DMS 273 (cell line): Measurements from ENCODE around the gene ABHD17A.
A peak's percentile ranks its signal among the peaks of the same experiment; 100 is the strongest.

Experiments
- DNase-seq: peaks from one replicate; lab custom pipeline; 2025; ENCODE audit not compliant: unreplicated experiment; lab: John Stamatoyannopoulos, UW

The ABHD17A gene

DNA sequence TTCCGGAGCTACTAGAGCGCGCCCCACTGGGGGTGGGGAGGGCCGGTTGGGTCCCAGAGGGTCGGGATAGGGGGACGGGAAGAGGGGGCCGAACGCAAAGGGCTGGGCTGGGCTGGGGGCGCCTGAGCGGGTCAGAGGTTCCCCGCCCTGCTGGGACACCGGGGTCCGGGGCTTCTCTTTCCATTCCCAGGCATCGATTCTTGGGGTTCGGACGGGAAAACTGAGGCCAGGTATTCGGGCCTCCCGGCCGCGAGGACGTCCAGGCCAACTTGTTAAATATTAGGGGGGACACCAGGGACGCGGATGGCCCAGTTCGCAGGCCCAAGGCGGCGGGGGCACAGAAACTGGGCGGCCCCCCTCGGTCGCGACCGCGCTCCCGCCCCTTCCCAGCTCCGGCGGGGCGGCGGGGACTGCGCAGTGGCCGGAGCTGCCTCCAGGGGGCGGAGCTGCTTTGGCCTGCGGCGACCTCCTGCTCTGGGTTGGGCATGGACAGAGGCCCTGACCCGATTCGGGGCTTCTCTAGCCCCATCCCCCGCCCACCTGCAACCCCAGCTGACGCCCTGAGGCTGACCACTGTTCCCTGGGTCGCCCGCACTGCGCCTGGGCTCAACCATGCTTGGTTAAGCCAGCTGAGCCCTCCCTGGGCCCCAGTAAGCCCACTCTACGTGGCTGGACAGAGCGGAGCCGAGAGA is 20.7 kb downstream of the ABHD17A start:
- DNase-seq = peak; percentile 88

DNA sequence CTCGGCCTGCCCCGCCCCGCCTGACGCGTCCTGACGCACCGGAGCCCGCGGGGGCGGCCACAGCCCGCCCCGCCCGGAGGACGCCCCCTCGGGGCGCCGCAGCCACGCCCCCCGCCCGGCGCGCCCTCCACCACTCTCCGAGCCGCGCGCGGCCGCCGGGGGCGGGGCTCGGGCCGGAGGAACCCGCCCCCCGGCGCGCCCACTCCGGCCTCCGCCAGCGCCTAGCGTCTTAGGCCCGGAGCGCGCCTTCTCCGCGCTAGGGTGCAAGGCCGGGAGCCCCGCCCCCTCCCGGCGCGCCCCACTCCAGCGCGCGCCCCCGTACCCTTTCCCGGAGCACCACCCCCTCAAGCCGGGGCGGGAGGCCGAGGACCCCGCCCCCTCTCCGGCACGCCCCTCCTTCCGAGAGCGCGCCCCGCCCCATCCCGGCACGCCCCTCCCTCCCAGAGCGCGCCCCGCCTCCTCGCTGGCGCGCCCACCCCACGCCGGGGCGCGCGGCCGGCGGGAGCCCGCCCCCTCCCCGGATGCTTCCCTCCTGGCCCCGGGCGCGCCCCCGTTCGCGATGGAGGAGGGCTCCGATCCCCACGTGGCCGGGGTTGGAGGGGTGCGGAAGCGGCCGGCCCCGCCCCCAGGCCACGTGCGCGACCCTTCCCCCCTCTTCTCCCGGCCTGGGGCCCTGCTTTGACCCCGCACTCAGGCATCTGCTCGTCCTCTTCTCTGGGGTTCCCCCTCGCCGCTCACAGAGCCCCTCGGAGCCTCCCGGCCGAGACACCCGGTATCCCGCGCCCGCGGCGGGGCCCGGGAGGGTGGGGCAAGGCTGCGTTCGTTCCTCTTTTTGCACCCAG is 21.4 kb downstream of the ABHD17A start:
- DNase-seq = peak; percentile 99

DNA sequence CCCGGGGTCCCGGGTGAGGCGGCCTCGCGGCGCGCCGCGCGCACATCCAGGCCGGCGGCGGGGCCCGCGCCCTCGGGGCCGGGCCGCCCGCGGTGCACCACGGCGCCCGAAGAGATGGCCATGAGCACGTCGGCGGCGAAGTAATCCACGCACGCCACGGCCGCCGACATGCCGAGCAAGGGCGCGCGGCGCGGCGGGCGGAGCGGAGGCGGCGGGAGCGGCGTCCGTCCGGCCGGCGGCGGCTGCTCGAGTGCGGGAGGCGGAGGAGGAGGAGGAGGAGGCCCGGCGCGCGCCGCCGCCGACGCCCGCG is 22.0 kb downstream of the ABHD17A start, which contains the start of gene KLF16:
TSS of gene KLF16 (minus strand) at position 252 of the 310 bp plus-strand sequence. CDS start at position 170, 82 bp downstream.
- DNase-seq = no peak

DNA sequence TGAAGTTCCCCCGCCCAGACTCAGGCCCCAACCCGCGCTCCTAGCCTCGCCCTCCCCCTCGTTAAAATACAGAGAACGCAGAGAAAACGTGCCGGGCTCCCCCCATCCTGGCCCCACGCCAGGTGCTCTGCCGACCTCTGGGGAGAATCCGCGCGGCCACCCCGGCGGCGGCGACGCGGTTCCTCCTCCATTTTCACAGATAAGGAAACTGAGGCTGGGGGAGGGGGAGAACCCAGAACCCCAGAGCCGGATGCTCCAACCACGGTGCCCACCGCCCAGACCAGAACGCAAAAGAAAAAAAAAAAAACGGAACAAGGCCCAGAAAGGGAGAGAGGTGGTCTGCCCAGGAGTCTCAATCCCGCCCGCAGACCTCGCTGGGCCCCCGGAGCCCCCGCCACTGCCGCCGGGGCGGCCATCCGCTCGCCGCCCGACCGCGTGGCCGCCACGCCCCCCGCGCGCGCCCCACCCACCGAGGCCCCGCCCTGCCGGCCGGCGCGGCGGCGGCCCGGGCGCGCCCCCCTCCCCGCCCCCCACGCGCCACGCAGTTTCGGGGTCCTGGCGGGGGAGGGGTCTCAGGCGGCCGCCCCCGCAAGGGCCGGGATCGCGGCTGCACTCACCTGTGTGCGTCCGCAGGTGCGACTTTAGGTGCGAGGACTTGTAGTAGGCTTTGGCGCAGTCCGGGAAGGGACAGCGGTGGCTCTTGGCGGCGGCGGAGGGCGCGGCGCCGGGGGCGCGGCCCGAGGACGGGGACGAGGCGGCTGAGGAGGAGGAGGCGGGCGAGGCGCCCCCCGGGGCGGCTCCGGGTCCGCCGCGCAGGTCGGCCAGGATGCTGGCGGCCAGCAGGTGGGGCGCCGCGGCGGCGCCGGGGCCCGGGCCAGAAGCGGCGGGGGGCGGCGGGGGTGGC is 22.6 kb downstream of the ABHD17A start:
- peak; percentile 82 for DNase-seq

DNA sequence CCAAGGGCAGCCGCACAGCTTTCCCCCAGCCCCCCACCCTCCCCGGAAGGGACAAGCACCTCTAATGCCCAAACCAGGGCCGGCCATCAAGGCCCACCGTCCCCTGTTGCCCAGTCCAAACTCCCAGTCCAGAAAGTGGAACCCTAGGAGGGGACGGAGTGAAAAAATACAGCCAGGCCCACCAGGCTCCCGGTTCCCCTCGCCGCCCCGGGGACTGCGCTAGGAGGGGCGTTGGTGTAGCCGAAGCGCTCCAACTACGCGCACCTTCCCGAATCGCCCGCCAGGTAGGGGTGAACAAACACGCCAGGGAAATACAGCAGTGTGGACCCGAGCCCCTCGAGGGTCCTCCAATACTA is 23.2 kb downstream of the ABHD17A start:
- no peak for DNase-seq

DNA sequence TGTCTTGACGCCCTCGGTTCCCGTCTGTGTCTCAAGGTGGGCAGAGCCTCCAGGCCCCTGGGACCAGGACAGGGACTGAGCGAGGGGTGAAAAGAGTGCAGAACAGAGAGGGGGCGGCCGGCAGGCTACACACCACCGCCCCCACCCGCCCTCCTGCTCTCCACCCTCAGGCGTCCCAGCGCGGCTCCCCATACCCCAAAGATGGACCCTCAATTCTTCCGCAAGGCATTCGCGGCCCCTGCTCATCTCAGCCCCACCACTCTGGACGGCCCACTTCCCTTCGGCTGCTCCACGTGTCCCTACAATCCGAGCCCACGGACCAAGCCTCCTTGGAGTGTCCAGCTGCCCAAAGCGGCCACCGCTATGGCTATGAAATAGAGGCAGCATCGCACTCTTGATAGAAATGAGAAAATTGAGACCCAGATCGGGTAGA is 23.7 kb downstream of the ABHD17A start:
- peak; percentile 49 for DNase-seq

DNA sequence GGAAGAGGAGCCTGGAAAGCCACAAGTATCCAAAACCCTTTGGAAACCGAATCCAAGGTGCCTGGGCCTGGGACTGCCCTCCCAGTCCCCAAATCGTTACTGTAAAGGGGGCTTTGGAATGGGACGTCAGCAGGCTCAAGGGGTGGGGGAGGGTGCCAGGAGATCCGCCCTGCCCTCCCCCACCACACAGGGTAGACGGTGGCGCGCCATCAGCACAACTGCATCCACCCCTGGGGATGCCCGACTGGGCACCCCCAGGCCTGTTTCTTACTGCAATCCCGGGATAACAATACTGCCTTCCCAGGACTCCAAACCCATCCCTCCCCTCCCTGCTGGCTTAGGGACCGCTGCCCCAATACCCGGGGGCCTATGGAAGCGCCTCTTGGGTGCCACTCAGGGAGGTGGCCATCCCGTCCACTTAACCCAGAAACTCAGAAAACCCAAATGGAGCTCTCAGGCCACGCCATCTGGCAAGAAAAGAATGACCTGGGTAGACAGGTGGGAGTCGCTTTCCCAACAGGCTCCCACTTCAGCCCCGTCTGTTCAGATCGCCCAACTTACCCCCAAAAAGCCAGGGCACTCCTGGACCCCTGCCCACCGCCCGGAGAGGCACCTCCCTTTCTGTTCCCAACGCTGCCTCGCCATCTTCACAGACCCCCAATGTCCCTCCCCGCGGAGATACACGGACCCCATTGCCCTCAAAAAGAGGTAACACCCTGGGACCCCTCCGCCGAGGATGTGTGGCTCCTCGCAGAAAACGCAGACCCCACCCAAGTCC is 24.3 kb downstream of the ABHD17A start:
- DNase-seq = peak; percentile 59

DNA sequence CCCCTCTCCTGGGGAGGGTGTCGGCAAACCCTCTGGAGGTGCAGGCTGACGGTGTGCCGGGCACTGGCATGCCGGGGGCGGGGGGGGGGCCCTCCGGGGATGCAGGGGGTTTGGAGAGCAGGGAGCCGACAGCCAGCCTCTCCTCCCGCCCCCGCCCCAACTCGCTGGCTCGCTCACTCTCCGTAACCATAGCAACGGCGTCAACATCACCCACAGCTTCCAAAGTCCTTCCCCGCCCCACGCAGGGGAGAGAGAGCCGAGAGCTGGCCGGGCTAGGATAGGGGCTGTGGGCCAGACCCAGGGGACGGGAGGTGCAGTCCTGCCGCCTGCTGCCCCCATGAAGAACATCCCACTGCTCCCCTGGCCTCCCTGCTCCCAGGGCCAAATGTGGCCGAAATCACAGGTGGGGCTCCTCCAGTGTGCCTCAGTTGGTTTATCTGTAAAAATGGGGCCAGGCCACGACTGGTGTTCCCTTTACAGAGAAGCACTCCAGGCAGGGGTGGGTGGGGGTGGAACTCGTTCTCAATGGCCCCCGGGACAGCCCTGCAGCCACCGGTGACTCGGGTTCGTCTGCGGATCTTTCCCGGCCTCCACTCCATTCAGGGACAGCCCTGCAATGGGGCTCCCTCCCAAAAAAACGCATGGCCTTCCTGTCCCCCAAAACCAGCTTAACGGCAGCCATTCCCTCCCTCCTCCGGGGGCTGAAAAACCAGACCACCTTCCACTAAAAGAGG is 25.1 kb downstream of the ABHD17A start:
- DNase-seq = peak; percentile 84

DNA sequence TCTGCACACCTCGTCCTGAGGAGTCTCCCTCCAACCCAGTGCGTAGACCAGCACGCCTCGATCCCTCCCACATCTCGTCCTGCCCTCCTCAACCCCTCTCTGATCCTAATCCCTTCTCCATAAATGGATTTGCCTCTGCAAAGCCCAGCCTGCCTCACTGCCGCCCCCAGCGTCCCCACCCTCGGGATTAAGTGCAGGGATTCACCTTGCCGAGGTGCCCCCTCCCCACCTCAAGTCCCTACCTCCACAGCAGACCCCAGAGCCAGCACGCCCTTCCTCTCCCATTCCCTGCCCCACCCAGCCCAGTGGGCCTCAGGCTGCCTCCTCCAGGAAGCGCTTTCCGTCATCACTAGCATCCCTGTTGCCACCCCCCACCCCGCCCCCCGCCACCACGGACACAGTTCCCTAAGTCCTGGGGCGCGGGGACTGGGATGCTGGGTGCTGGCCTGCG is 25.9 kb downstream of the ABHD17A start:
- DNase-seq = peak; percentile 58

DNA sequence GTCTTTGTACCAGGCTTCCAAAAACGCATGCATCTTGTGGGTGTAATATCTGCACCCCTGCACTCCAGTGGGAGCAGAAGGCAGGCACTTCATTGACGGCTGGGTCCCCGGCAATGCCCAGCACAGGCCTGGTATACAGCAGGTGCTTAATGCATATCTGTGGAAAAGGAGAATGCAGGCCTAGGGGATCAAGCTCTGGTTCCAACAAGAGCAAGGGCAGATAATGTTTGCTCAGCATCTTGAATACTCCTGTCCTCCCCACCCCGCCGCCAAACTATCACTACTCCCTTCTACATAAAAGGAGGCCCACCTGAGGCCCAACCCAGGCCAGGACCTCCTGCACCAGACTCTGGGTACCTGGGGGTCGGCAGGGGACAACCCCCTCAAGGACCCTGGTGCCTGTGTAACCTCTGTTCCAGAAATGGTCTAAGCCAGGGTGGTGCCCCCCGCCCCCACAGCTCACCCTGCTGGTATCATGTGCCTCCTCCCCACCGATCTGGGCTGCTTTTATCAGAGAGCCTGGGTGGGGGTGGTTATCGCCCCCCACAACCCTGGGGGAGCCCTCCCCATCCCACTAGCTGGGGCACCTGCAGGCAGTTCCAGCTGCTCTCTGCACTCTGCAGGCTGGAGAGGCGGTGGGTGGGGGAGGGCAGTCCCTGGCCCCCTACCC is 26.7 kb downstream of the ABHD17A start:
- peak; percentile 52 for DNase-seq

DNA sequence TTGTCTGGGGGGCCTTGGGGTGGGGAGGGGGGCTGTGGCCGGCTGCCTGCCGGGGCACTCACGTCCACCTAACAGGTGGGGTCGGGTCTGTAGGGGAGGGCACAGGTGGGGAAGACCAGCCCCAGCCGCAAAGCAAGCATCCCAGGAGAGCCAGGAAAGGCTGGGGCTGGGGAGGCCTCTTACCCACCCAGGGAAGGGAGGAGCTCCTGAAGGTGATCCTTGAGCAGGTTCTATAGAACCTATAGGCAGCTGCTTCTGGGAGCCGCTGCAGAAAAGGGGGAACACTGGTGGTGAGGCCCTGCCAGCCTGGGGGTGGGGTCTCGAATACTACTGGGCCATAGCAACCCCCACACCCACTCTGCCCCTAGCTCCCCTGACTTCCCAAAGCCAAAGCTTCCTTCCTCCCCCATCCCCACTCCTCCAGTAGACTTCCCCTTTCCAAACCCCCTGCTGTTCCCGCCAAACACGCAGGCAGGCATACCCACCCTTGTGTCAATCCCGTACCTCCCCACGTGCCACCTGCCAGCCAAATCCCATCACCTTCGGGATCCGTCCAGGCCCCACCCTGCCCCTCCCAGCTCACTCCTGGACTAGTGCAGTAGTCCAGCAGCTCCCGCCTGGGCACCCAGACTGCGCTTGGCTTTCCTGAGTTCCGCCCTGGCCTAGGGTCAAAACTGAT is 27.5 kb downstream of the ABHD17A start:
- peak; percentile 73 for DNase-seq

DNA sequence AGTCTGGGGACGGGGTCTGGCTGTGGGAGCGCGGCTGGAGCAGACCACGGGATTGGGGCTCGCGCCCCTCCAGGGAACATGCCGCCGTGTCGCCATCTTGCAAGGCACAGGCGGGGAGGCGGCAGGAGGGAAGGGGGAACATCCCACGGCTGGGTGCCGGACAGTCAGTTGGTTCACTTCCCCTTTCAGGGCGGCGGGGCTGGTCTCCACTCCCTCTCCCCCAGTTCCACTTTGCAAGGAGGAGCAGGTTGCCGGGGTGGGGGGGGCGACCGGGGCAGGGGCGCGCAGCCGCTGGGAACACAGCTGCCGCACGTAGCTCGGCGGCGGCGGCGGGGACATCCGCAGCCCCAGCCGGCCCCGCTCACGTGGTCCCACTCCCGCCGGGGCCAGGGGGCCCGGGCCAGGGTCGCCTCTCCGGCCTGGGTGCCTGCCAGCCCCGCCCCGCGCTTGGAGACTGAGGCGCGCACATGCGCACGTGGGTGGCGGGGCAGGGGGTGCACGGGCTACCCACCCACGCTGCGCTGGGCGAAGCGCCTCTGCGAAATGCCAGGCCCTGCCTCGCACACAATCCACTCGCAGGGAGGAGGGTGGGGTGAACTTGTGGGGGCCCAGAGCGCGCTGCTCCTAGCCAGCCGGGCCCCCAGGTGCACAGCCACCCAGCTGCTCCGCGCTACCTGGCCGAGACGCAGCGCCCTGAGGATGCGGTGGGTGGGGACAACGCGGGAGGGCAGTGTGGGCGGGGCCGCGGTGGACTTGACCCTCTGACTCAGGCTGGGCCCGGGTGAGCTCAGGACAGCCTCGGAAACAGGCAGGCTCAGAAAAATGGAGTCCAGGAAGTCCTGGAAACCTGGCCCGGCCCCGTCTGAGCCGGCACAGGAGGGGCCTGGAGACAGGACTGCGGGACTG is 28.3 kb downstream of the ABHD17A start:
- DNase-seq = peak; percentile 85

DNA sequence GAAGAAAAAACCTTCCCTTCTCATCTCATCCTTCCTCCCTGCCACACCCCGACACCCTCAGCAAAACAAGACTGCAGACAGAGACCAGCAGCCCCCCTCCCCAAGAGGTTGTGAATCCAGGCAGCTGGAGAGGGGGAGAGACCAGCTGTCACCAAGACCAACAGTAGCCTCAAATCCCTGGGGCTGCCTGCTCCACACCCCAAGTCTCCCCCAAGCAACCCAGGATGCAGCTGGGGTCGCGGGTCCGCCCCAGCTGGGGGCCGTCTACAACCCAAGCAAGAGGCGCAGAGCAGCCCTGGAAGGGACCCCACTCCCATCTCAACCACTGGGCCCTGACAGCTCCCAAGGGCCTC is 29.0 kb downstream of the ABHD17A start:
- DNase-seq = peak; percentile 86

DNA sequence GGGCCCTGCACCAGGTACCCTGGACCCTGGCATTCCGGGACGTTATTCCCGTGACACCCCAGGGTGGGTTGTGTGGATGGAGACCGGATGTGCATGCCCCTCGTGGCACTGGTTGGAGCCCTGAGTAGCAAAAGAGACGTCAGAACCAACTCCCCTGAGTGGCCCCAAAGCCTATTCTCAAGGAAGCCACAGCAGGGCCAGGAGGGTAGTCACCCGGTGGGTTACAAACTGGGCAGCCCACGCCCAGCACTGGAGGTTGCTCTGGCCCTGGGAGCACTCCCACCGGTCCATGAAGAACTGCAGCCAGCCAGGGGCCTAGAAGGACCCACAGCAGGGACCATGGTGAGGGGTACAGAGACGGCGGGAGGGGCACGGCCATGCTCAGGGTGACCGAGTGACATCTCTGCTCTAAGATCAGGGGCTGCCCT is 29.5 kb downstream of the ABHD17A start:
- peak; percentile 87 for DNase-seq

DNA sequence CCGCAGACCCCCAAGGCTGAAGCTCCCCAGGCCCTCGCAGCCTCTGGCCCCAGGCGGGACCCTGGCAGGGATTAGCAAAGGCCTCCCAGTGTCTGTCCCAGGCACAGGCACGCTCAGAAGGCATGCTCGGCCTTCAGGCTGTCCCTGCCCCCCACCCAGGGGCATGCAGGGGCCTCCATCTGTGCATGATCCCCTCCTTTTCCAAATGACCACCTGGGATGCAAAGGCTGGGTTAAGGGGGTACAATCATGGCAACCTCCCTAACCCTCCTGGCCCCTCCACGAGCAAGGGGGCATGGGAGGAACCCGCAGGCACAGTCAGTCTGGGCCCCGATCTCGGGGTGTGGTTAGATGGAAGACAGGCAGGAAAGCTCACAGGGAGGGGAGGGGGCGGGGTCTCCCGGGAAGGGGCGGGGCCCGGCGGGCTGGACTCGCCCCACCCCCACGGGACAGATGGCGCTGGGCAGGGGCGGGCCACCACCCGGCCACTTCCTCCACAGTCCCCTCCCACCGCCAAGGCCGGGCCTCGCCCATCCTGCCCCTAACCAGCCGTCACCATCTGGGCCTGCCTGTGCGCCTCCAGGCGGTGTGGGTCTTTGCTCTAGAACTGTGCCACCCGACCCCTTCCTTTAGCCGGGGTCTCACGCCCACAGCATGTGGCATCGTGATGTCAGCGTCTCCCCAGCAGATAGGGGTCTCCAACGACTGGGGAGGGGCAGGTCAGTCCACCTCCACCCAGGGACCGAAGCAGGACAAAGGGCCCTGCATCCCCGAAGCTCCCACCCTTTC is 30.1 kb downstream of the ABHD17A start:
- peak; percentile 98 for DNase-seq

DNA sequence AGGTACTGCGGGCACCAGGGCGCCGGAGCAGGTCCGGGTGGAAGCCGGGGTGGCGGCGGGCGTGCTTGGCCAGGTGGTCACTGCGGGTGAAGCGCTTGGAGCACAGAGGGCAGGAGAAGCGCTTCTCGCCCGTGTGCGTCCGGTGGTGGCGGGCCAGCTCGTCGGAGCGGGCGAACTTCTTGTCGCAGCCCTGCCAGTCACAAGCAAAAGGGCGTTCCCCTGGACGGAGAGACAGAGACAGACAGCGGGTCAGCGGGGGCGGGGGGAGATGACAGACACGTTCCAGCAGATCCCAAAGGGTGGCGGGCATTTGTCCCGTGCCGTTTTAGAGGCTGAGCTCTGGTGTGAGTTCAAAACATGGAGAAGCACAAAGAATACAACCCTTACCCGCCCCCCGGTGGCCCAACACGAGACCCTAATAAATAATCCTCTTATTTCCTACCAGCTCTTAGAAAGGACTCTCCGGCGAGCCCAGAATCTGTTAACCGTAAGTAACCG is 30.7 kb downstream of the ABHD17A start:
- DNase-seq = peak; percentile 73

DNA sequence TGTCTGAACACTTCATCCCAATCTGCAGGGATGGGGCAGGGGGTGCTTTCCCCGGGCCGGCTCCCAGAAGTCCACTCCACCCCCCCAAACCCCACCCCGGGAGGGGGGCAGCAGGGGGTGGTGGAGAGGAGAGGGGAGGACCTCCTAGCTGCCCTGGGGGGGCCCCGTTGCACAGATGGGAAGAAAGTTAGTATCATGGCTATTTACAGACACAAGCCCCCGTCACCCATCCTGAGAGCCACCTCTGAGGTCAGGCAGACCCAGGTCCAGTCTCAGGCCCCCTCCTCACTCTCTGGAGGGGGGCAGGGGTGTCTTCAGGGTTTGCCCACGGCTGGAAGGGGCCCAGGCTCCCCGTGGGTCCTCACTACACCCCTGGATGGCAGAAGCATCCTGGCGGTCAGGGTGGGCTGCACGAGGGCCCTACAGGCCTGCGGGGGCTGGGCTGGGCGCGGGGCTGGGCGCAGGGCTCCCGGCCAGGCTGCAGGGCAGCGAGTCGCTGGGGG is 31.2 kb downstream of the ABHD17A start:
- DNase-seq = no peak
